Stimulated activated CD4-positive, alpha-beta T cell treated with anti-CD3 and anti-CD28 coated beads, TNF-alpha, amount 100 ng/mL, for 24 hours (primary cell): ENCODE measurements around the gene TATDN2.
A peak's percentile ranks its signal among the peaks of the same experiment; 100 is the strongest.
"Not testable (repeated sequence)": the region's sequence is repeated elsewhere in the genome, so short reads cannot be mapped to it uniquely, and the experiment has no call there.

ENCODE experiments used
- DNase-seq, 3 experiments: peaks; one replicate each; pipeline ENCODE4 v3.0.0-alpha.2; 2020; ENCODE audit warnings: low read depth in 3 of 3

The TATDN2 gene

GRCh38 chr3:10268116-10268515, 19.9 kb downstream of the TATDN2 start:
- DNase-seq, result no peak

- no peak for DNase-seq
Observed at GRCh38 chr3:10268930-10269329, 20.7 kb downstream of the TATDN2 start.

GRCh38 chr3:10269443-10269842, 21.2 kb downstream of the TATDN2 start:
- no peak for DNase-seq

- not testable (repeated sequence) for DNase-seq
Observed at GRCh38 chr3:10272476-10272875, 24.2 kb downstream of the TATDN2 start.

GRCh38 chr3:10272977-10273376, 24.7 kb downstream of the TATDN2 start:
- DNase-seq, result no peak

GRCh38 chr3:10273702-10274305, 25.5 kb downstream of the TATDN2 start:
- DNase-seq, result no peak

GRCh38 chr3:10274601-10275000, 26.3 kb downstream of the TATDN2 start:
- DNase-seq, result no peak

- no peak for DNase-seq
Observed at GRCh38 chr3:10277115-10277625, 28.9 kb downstream of the TATDN2 start.

GRCh38 chr3:10278501-10278900, 30.2 kb downstream of the TATDN2 start:
- DNase-seq, result no peak

- no peak for DNase-seq
Observed at GRCh38 chr3:10279384-10280176, 31.3 kb downstream of the TATDN2 start.

GRCh38 chr3:10280177-10280529, 31.9 kb downstream of the TATDN2 start:
- no peak for DNase-seq

GRCh38 chr3:10280571-10280970, 32.3 kb downstream of the TATDN2 start:
- no peak for DNase-seq

- DNase-seq, result no peak
Observed at GRCh38 chr3:10281951-10282350, 33.7 kb downstream of the TATDN2 start.

- DNase-seq, result no peak
Observed at GRCh38 chr3:10283638-10284037, 35.4 kb downstream of the TATDN2 start.

- DNase-seq, result peak in 1 of 3 experiments; percentile 24
Observed at GRCh38 chr3:10284496-10284895, 36.2 kb downstream of the TATDN2 start.

- DNase-seq, result no peak
Observed at GRCh38 chr3:10285272-10286132, 37.2 kb downstream of the TATDN2 start.

GRCh38 chr3:10286133-10286524, 37.9 kb downstream of the TATDN2 start:
- DNase-seq, result no peak

- DNase-seq, result no peak
Observed at GRCh38 chr3:10286596-10287295, 38.5 kb downstream of the TATDN2 start.

GRCh38 chr3:10287936-10288574, 39.8 kb downstream of the TATDN2 start:
- DNase-seq, result no peak

GRCh38 chr3:10288575-10288960, 40.3 kb downstream of the TATDN2 start:
- DNase-seq, result no peak

GRCh38 chr3:10289077-10289476, 40.8 kb downstream of the TATDN2 start:
- no peak for DNase-seq
